Stimulated activated effector memory CD8-positive, alpha-beta T cell treated with anti-CD3 and anti-CD28 coated beads, Interleukin-12 subunit alpha, Interleukin-12 subunit beta, amount 100 ng/mL, for 72 hours (primary cell): ENCODE measurements around the gene CDKAL1.
"Not testable (repeated sequence)": the region's sequence is repeated elsewhere in the genome, so short reads cannot be mapped to it uniquely, and the experiment has no call there.

ENCODE experiments used
- ATAC-seq: fragments of 150-1000 bp; cut with Tn5 transposase; 2 replicates; pipeline ENCODE4 v1.10.0; 2021
- DNase-seq, 2 donors: peaks; one replicate each; pipeline ENCODE4 v3.0.0; 2021 to 2022; ENCODE audit warnings: low spot score in 2 of 2
- H3K27ac Mint-ChIP-seq: one replicate; pipeline ENCODE4 v1.8.0; 2022; ENCODE audit warnings: mild to moderate bottlenecking, mixed read lengths
- H3K36me3 Mint-ChIP-seq: one replicate; pipeline ENCODE4 v1.8.0; 2022; ENCODE audit warnings: mild to moderate bottlenecking, mixed read lengths
- H3K4me1 Mint-ChIP-seq: one replicate; pipeline ENCODE4 v1.8.0; 2022; ENCODE audit warnings: mixed read lengths
- H3K4me3 Mint-ChIP-seq: one replicate; pipeline ENCODE4 v1.8.0; 2022; ENCODE audit warnings: mild to moderate bottlenecking, mixed read lengths
- H3K9me3 Mint-ChIP-seq: one replicate; pipeline ENCODE4 v1.8.0; 2022; ENCODE audit warnings: mixed read lengths

Gene CDKAL1

GRCh38 chr6:21238208-21238607, 704.0 kb downstream of the CDKAL1 start:
- H3K36me3 Mint-ChIP-seq: peaks cover 4% of the 10 kb centered on the region
- ATAC-seq (no peak), DNase-seq (no peak)
- no peaks in the 10 kb centered on the region for H3K4me1 Mint-ChIP-seq
- H3K9me3 Mint-ChIP-seq: peaks cover 9% of the 10 kb centered on the region
- H3K27ac Mint-ChIP-seq: no peak overlapping the region
- H3K4me3 Mint-ChIP-seq: no peak overlapping the region

DNA sequence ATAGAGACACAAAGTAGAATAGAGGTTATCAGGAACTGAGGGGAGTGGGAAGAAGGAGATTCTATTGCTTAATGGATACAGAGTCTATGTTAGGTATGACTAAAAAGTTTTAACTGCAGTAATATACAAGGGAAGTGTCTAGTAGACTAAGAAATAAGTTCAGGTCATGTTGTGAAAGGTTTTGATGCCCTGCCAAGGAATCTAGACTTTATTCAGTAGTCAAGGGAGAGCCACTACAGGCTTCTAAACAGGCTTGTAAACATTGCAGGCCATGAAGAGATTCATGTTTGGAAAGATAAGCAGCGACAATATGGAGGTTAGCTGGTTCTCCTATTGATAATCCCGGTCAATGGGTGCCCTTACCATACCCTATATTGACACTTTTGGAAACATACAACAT, 706.5 kb downstream of the CDKAL1 start:
- DNase-seq (no peak), ATAC-seq (no peak)
- H3K4me3 Mint-ChIP-seq: no peak overlapping the region
- no peaks in the 10 kb centered on the region for H3K36me3 Mint-ChIP-seq
- H3K27ac Mint-ChIP-seq: no peak overlapping the region
- no peaks in the 10 kb centered on the region for H3K4me1 Mint-ChIP-seq
- H3K9me3 Mint-ChIP-seq: peaks cover 4% of the 10 kb centered on the region

DNA sequence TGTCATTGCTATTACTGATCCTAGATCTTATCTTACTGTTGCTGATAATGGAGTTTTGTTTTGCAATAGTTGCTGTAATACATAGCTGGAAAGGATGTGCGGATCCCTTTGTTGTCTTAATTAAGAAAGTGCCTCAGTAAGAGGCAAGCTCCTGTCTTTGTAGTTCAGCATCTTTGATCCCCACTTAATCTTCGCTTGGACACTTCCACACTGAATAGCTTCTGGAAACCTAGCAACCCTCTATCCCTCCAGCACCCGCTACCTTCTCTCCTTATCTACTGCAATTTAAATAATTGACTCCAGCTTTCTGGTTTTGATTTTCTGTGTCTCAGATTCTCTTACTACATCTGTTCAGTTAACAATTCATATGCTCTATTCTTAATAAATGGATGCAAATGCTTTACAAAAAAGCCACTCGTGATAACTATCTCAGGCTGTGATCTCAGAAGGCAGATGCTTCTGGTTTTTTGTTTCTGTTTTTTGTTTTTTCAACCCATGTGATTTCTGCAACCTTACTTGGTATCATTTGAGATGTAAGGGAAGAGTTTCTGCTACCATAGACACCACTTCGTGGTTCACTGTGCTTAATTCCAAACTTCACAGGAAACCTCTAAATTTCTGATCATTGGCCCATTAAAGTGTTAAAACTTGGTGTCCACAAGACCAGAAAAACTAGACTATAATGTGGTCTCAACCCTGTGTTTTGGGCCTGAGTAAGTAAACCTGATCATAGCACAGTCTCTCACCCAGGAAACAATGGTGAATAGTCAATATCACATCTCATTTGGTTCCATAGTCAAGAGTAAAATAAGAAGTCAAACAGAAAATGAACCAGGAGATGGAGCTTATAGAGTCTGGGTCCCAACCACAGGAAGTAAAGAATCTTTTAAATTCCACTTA, 707.2 kb downstream of the CDKAL1 start:
- ATAC-seq (no peak), DNase-seq (no peak)
- H3K4me1 Mint-ChIP-seq: no peaks in the 10 kb centered on the region
- H3K36me3 Mint-ChIP-seq: no peaks in the 10 kb centered on the region
- no peak overlapping the region for H3K27ac Mint-ChIP-seq
- H3K4me3 Mint-ChIP-seq: no peak overlapping the region
- peaks cover 4% of the 10 kb centered on the region for H3K9me3 Mint-ChIP-seq

DNA sequence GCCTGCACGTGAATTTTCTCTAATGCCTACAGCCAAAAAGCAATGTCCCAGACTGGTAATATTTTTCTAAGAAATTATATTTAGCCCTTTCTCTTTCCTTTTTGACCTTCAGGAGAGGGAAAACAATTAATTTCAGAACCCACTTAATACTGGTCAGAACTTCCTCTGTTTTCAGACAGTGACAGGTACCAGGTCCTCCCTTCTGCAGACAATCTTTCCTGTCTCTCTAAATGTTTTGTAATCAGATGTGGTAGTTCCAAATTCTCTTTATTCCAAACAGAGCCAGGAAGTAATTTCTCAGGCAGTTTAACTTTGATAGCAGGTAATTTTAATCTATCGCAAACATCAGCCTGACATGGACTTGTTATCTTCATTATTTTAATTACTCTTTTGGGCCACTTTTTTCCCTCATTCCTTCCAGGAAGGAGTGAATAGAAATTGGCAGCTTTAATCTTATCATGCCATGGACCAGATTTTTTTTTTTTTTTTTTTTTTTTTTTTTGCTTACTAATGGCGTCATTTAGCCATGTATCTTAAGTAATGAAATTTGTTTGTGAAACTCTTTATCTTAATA, 710.7 kb downstream of the CDKAL1 start:
- ATAC-seq (no peak), DNase-seq (no peak)
- no peaks in the 10 kb centered on the region for H3K36me3 Mint-ChIP-seq
- no peak overlapping the region for H3K27ac Mint-ChIP-seq
- H3K4me1 Mint-ChIP-seq: no peaks in the 10 kb centered on the region
- H3K4me3 Mint-ChIP-seq: no peak overlapping the region
- peaks cover 2% of the 10 kb centered on the region for H3K9me3 Mint-ChIP-seq

GRCh38 chr6:21245488-21245887, 711.2 kb downstream of the CDKAL1 start:
- ATAC-seq (no peak), DNase-seq (no peak)
- no peak overlapping the region for H3K27ac Mint-ChIP-seq
- no peaks in the 10 kb centered on the region for H3K4me1 Mint-ChIP-seq
- no peaks in the 10 kb centered on the region for H3K36me3 Mint-ChIP-seq
- H3K9me3 Mint-ChIP-seq: peaks cover under 1% of the 10 kb centered on the region
- H3K4me3 Mint-ChIP-seq: no peak overlapping the region

DNA sequence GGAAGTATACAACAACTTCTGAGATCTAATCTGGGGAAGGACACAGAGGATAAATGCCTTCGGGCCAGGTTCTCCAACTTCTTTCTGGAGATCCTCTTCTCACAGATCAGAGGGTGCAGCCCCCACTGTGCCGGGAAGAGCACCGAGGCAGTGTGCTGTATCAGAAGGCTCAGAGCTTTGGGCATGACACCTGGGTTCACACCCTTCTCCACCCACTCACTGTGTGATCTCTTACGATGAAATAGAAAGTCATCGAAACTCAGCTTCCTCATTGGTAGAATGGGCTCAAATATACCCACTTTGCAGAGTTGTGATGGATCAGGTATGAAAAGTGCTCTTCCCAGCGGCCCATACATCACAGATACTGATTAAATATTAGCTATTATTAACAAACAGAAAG, 711.8 kb downstream of the CDKAL1 start:
- no peak for ATAC-seq
- Mint-ChIP-seq H3K27ac (no peak overlapping the region), H3K9me3 (no peaks in the 10 kb centered on the region), H3K4me3 (no peak overlapping the region), H3K36me3 (no peaks in the 10 kb centered on the region), H3K4me1 (no peaks in the 10 kb centered on the region)
- no peak for DNase-seq

GRCh38 chr6:21254460-21254859, 720.2 kb downstream of the CDKAL1 start:
- DNase-seq, H3K27ac Mint-ChIP-seq, H3K9me3 Mint-ChIP-seq, H3K36me3 Mint-ChIP-seq, H3K4me1 Mint-ChIP-seq, H3K4me3 Mint-ChIP-seq, ATAC-seq: not testable (repeated sequence)

GRCh38 chr6:21256197-21256596, 721.9 kb downstream of the CDKAL1 start:
- H3K4me3 Mint-ChIP-seq: no peak overlapping the region
- DNase-seq (no peak), ATAC-seq (no peak)
- no peaks in the 10 kb centered on the region for H3K4me1 Mint-ChIP-seq
- H3K36me3 Mint-ChIP-seq: no peaks in the 10 kb centered on the region
- H3K27ac Mint-ChIP-seq: no peak overlapping the region
- peaks cover 6% of the 10 kb centered on the region for H3K9me3 Mint-ChIP-seq

GRCh38 chr6:21257125-21257524, 722.9 kb downstream of the CDKAL1 start:
- ATAC-seq: no peak
- H3K4me1 Mint-ChIP-seq: no peaks in the 10 kb centered on the region
- no peak overlapping the region for H3K27ac Mint-ChIP-seq
- H3K36me3 Mint-ChIP-seq: no peaks in the 10 kb centered on the region
- no peak overlapping the region for H3K4me3 Mint-ChIP-seq
- peaks cover 6% of the 10 kb centered on the region for H3K9me3 Mint-ChIP-seq
- no peak for DNase-seq

- no peak overlapping the region for H3K27ac Mint-ChIP-seq
- ATAC-seq (no peak), DNase-seq (no peak)
- H3K9me3 Mint-ChIP-seq: peaks cover 3% of the 10 kb centered on the region
- peaks cover 2% of the 10 kb centered on the region for H3K4me1 Mint-ChIP-seq
- no peak overlapping the region for H3K4me3 Mint-ChIP-seq
- no peaks in the 10 kb centered on the region for H3K36me3 Mint-ChIP-seq
Observed at GRCh38 chr6:21258665-21259064, 724.4 kb downstream of the CDKAL1 start.

DNA sequence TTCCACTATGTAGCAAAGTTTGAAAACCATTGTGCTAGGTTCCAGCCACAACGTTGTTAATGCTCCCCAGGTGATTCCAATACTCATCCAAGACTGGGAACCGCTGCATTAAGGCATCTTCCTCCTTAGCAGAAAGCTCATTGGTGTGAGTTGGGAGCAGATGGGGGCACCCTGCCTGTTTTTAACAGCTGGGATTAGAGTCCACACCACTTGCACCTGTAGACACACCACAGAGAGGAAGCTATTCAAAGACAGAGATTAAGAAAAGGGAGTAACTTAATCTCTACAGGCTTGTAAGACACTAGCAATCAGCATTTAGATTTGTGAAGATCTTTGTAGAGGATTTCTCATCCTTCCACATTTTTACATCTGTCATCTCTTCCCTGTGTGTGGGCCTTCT, 725.4 kb downstream of the CDKAL1 start:
- DNase-seq (no peak), ATAC-seq (no peak)
- Mint-ChIP-seq H3K4me3 (no peak overlapping the region), H3K36me3 (no peaks in the 10 kb centered on the region), H3K27ac (no peak overlapping the region), H3K4me1 (peaks cover 11% of the 10 kb centered on the region), H3K9me3 (no peaks in the 10 kb centered on the region)

DNA sequence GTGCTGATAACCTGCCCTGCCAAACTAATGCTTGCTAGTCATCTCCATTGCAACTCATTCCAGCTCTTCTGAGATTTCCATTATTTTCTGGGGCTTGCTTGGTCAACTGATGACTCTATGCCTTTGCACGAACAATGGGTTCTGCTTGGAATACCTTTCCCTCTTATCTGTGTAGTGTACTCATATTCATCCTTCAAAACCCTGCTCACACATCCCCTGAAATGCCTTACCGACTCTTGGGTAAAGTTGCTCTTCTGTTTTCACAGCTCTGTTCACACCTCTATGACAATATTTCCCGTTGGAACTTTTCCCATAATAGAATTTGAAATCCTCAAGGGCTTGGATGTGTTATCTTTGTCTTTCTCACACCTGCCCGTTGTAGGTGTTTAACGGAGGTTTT, 728.2 kb downstream of the CDKAL1 start:
- Mint-ChIP-seq H3K4me1 (peaks cover 22% of the 10 kb centered on the region), H3K27ac (no peak overlapping the region), H3K9me3 (peaks cover 3% of the 10 kb centered on the region), H3K36me3 (no peaks in the 10 kb centered on the region), H3K4me3 (no peak overlapping the region)
- no peak for ATAC-seq
- no peak for DNase-seq

DNA sequence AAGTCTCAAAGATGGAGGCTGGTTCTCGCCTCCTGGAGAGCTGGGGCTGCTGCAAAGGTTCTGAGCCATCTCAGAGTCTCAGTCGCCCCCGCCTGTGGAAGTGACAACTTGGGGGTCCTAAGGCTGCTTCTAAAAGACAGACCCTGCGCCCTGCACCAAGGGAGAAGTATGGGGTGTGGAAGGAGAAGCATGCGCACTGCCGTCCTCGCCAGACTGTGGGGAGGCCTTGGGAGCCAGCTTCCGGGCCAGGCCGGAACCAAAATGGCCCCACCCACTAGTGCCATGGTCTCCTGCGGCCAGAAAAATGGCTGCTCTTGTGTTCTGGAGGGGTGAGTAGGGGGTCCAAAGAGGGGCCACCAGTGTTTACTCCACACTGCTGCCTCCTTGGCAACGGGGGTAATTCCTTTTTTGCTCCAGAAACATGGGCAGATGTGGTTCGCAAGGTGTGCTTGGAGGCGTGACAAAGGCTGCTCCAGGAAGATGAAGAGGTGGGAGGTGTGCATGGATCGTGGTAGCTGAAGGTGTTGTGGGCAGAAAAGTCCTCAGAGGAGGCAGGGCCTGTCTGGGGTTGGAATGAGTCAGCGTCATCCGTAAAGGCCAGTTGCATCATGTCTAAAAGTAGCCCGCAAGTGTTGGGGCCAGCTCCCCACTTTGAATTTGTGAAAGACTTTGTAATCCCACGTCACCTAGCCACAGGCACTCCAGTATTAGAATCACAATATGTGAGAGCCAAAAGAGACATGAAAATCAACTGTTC, 729.5 kb downstream of the CDKAL1 start:
- DNase-seq: peak in 1 of 2 donors; percentile 62

DNA sequence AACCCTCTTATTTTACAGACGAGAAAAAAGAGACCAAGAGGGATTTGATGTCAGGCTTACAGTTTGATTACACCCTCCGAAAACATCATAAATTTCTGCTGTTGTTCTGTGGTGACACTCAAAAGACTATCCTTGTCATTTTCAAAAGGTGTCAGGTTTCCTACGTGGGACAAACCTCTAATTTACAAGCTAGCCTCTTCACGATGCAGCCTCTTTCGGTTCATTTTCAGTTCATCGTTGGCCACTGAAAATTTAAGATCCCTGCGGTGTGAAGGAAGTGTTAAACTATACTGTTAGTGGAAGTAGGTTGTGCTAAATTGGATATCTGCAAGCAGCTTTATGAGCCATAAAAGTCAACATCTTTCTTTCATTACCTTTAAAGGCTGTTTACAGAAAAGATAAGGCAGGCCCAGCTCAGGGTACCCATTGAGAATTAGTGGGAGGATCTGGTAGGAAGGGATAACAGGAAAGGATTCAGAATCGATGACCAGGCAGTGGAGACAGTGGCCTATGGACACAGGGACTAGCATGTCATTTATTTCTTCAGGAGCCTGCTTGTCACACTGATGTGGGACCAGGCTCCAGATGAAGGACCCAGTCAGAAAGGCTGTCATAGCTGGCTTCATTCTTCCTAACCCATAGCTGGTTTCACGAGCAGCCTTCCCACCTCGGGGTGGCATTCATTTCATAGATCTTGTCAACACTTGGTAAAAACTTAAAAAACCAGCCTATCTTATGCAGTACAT, 730.2 kb downstream of the CDKAL1 start:
- Mint-ChIP-seq H3K9me3 (peaks cover 3% of the 10 kb centered on the region), H3K27ac (peak overlapping the region; percentile 68), H3K4me1 (peaks cover 22% of the 10 kb centered on the region), H3K4me3 (peak overlapping the region; percentile 22), H3K36me3 (no peaks in the 10 kb centered on the region)
- DNase-seq: peak in 1 of 2 donors; percentile 50
- ATAC-seq: no peak

More for the DNA sequence above, 729.5 kb downstream of the CDKAL1 start:
- H3K36me3 Mint-ChIP-seq: no peaks in the 10 kb centered on the region
- peaks cover 22% of the 10 kb centered on the region for H3K4me1 Mint-ChIP-seq
- H3K9me3 Mint-ChIP-seq: peaks cover 3% of the 10 kb centered on the region
- peak overlapping the region; percentile 22 for H3K4me3 Mint-ChIP-seq
- peak overlapping the region; percentile 68 for H3K27ac Mint-ChIP-seq
- ATAC-seq: peak; percentile 59
